GM10248 (cell line): ENCODE measurements around the gene KIF1A.

Source experiments
- CTCF ChIA-PET: fragments of 300-600 bp; sonication (Branson Sonifier 250); formaldehyde crosslinking; extraction: SDS; loops from one replicate; lab custom pipeline; 2021; ENCODE audit warnings: antibody characterized with exemption; lab: Yijun Ruan, JAX
- POLR2A ChIA-PET: fragments of 350-650 bp; sonication (Branson Sonifier 250); formaldehyde crosslinking; extraction: SDS; loops from one replicate; lab custom pipeline; 2020; ENCODE audit warnings: antibody characterized with exemption; lab: Yijun Ruan, JAX
- DNase-seq: peaks from one replicate; pipeline ENCODE4 v3.0.0; 2012; ENCODE audit errors: extremely low spot score
- CTCF ChIP-seq: IDR thresholded peaks from 2 replicates; pipeline ENCODE4 v1.5.1; 2012; ENCODE audit warnings: mild to moderate bottlenecking, low read depth; ENCODE audit errors: extremely low read depth, missing control alignments, control extremely low read depth

KIF1A gene

DNA sequence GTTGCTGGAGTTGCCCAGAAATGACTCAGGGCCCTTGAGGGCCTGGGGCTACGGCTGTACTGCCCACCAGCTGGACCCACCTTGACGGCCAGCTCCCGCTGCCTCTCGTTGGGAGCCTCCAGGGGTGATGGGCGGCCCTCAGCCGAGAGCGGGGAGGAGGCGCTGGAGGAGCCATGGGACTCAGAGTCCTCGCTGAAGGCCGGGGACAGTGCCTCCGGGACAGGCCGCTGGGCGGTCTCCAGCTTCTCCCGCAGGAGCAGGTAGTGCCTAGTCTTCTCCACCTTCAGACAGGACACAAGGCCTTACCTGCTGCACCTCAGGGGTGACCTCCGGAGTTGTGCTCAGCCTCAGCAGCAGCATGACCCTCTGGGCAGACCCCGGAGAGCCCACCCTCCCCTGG lies 97.6 kb downstream of the KIF1A start:
- no peak for TF ChIP-seq CTCF
- no peak for DNase-seq
- ChIA-PET POLR2A (no interaction called here), CTCF (no interaction called here)

DNA sequence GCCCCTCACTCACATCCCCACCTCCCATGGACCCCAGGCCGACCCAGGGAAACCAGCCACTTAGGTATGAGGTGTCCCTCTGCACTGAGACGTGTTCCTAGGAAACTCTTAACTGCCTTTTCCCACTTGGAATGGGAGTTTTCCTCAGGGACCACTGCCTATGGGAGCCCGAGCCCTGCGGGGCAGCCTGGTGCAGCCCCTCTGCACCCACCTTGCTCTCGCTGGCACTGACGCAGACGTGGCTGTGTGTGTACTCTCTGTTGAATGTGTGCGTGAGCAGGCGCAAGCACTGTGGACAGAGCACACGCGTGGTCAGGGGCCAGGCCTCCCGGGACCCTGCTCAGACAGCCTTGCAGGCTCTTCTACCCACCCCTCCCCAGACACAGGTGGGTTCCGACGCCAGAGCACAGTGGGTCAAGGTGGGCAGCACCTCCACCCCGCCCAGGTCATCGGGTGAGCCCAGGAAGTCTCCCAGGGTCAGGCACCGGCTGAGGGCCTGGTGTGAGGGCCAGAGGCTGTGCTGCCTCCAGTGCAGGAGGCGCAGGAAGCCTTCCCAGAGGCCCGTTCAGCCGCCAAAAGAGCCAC lies 98.3 kb downstream of the KIF1A start:
- ChIA-PET POLR2A (no interaction called here), CTCF (no interaction called here)
- TF ChIP-seq CTCF, result no peak
- DNase-seq, result no peak

- no peak for DNase-seq
- TF ChIP-seq CTCF, result no peak
- ChIA-PET CTCF (no interaction called here), POLR2A (no interaction called here)
These were observed 99.1 kb downstream of the KIF1A start for GRCh38 chr2:240720686-240721595.

DNA sequence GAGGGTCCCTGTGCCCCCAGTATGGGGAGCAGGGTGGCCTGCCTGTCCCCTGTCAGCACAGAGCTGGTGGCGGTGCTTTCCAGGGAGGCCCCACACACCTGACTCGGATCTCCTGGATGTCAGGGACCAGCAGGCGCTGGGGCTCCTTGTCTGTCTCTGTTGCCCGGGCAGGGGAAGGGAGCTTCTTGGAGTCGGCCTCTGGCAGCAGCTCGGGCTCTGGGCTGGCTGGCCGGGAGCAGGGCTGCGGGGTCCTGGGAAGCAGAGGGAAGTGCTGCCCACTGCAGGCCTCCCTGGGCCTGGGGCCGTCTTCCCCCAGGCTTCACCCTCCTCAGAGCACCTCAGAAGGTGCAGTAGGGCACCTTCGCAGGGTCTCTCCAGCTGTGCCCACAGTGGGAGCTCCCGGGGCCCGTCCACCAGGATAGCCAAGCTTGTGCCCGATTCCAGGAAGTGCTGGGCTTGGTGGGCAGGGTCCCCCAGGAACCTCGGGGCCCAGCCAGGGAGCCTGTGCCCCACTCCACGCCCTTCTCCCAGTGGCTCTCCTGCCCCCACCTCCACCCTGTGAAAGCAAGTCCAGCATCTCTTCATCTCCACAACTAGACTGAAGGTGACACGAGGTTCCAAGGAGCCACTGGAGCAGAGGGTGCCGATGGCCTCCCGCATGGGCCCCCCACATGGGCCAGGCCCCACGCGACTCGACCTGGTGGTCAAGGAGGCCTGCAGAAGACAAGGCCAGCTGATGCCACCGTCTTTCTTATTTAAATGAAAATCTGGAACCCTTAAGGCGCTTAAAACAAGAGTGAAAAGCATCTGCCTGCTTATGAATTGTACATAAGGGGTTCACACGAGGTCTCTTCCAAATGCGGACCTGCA lies 100.1 kb downstream of the KIF1A start:
- CTCF ChIA-PET, result interaction anchor here (0.7 to 1.1 kb wide), 2 partner anchors 10 to 11 kb away, joined by 3 read pairs; no protein-coding TSS in a partner anchor
- no peak for TF ChIP-seq CTCF
- DNase-seq, result no peak
- POLR2A ChIA-PET, result no interaction called here

DNA sequence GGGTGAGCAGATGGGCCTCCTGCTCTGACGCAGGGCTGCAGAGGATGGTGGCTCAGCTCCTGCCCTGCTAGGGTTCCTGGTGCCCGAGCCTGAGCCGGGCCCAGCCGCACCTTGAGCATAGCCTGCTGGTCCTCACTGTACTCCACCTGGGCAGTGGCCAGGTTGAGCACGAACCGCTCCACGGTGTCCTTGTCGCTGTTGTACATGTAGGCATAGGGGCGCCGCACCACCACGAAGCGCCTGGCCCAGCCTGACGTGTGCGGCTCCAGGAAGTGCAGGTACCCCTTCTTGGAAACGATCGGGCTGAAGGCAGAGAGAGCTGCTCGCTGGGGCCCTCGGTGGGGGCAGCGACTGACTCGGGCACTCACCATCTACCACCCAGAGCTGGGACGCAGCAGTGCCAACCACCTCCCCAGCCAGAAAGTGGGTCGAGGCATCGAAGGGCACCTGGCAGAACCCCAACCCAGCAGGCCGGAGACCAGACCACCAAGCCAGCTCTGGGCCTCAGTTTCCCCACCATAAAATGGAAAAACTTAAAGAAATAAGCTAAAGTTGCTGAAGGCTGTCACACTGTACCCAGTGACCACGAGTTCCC lies 101.0 kb downstream of the KIF1A start:
- no peak for DNase-seq
- CTCF ChIA-PET, result interaction anchor here (1.1 kb wide), 1 partner anchor 11 kb away, joined by 3 read pairs; no protein-coding TSS in a partner anchor
- POLR2A ChIA-PET, result no interaction called here
- no peak for TF ChIP-seq CTCF
